GM12875 (cell line): ENCODE measurements around the gene CELF4.

Experiments
- H3K4me3 ChIP-seq: one replicate; pipeline ENCODE4 v1.5.1; 2011; ENCODE audit warnings: low read depth, low read length, control low read depth
- TF ChIP-seq, protein P1 (sequence below): IDR thresholded peaks from 2 replicates; pipeline ENCODE4 v1.5.1; 2011; ENCODE audit warnings: low read depth, mild to moderate bottlenecking, control low read depth, inconsistent platforms, low read length, moderate library complexity, borderline replicate concordance; ENCODE audit not compliant: insufficient read depth

CELF4 gene

DNA sequence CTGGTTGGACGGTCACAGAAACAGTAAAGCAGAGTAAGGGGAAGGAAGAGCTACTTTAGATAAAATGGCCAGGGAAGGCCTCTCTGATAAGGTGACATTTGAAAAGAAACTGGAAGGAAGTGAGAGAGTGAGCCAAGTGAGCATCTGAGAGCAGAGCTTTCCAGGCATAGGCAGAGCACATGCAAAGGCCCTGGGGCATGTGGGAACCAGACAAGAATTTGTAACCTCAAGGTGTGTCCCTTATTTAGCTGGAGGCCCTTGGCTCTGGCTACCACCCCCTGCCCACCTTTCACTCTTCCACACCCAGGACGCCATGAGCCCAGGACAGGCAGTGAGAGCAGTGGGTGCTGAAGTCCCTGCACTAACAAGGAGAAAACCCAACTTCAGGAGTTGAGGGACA, 116.0 kb downstream of the CELF4 start:
- TF ChIP-seq, protein P1, sequence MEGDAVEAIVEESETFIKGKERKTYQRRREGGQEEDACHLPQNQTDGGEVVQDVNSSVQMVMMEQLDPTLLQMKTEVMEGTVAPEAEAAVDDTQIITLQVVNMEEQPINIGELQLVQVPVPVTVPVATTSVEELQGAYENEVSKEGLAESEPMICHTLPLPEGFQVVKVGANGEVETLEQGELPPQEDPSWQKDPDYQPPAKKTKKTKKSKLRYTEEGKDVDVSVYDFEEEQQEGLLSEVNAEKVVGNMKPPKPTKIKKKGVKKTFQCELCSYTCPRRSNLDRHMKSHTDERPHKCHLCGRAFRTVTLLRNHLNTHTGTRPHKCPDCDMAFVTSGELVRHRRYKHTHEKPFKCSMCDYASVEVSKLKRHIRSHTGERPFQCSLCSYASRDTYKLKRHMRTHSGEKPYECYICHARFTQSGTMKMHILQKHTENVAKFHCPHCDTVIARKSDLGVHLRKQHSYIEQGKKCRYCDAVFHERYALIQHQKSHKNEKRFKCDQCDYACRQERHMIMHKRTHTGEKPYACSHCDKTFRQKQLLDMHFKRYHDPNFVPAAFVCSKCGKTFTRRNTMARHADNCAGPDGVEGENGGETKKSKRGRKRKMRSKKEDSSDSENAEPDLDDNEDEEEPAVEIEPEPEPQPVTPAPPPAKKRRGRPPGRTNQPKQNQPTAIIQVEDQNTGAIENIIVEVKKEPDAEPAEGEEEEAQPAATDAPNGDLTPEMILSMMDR: no peak
- H3K4me3 ChIP-seq: no peak overlapping the region

- H3K4me3 ChIP-seq: no peak overlapping the region
- TF ChIP-seq, protein P1: no peak
These were observed 116.7 kb downstream of the CELF4 start for GRCh38 chr18:37448946-37449345.

GRCh38 chr18:37447962-37448888, 117.4 kb downstream of the CELF4 start:
- TF ChIP-seq, protein P1: no peak
- H3K4me3 ChIP-seq: no peak overlapping the region

DNA sequence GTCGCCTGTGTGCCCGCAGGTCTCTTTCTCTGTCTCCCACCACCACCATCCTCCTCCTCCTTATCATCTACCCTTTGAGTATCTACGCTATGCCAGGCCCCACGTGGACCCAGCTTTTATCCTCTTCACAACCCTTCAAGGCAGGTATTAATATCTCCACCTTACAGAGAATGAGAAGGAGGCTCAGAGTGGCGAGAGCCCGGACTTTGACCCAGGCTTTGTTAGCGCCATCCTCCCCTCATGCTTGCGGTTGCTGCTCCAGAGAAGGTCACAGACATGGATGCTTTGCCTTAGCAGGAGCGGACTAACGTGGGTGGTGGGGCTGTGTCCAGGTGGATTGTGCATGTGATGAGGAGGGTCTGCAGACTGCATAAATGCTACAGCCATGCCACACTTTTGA, 119.8 kb downstream of the CELF4 start:
- TF ChIP-seq, protein P1: no peak
- H3K4me3 ChIP-seq: no peak overlapping the region

DNA sequence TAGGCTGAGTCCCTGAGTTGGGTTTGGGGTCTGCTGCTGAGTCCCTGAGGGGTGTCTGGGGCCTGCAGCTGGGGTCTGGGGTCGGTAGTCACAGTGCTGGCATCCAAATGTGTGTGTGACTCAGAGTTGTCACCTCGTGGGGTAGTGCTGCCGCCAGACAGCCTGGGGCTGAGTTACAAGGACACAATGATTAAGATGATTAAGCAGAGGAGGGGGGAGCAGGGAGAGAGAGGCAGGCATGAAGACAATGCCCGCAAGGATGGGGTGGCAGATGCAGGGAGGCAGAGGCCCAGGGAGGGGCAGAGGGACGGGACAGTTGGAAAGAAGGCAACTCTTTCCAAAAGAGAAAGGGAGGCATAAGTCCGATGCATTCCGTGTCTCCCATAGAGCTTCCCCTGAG, 120.2 kb downstream of the CELF4 start:
- TF ChIP-seq, protein P1: no peak
- H3K4me3 ChIP-seq: no peak overlapping the region

DNA sequence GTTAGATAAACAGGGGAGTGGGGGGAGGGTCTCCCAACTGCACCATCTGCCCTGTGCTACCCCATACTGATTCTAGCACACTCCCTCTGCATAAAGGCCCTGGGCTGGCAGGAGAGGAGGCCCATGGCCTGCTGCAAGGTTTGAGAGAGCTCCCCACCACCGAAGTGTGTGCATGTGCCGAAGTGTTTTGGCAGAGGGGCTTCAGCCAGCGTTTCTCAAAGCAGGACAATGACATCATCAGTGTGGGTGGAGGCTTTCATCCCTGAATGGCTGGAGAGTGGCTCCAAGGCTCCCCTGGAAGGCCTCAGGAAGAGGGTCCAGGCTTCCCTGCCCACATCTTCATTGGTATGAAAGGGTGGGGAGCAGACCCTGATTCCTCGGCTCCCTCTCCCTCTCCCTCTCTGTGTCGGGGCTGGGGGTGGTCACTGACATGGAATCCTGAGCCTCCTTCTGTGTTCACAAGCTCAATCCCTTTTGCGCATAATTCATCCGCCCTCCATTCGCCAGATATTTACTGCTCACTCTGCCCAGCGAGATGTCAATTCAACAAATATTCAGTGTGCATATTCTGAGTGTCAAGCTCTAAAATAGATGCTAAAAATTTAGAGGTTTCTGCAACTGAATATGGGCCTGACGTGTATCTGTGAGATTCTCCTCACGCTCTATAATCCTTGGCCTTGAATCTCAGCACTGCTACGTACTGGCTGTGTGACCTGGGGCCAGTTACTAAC, 122.1 kb downstream of the CELF4 start:
- H3K4me3 ChIP-seq: no peak overlapping the region
- TF ChIP-seq, protein P1: no peak
